ENCODE measurements around the gene MGAT5. TPM values are rescaled to one million over a fixed set of nuclear protein-coding genes. Genes with fewer than 3 reads are reported as not detected.
"Not testable (repeated sequence)": the region's sequence is repeated elsewhere in the genome, so short reads cannot be mapped to it uniquely, and the experiment has no call there.

The MGAT5 gene
- total RNA-seq, 1 donor from 2014 or later: 32.5 TPM

GRCh38 chr2:134466141-134466540 is 212.3 kb downstream of the MGAT5 start:
- no peaks in the 10 kb centered on the region for H3K36me3 ChIP-seq (ENCODE audit: control insufficient read depth, insufficient read depth, low read length)
- DNase-seq (ENCODE audit: low read depth): no peak
- no peaks in the 10 kb centered on the region for H3K27me3 ChIP-seq (ENCODE audit: control insufficient read depth, insufficient read depth, low read length)
- H3K4me3 ChIP-seq (ENCODE audit: low read depth, low read length): no peak overlapping the region
- peak; percentile 41 for TF ChIP-seq CTCF (IDR thresholded peaks at IDR 0.05; ENCODE audit: insufficient read depth, low read length, poor library complexity, severe bottlenecking)

- Histone ChIP-seq H3K4me3 (ENCODE audit: low read depth, low read length) (no peak overlapping the region), H3K27me3 (ENCODE audit: control insufficient read depth, insufficient read depth, low read length) (no peaks in the 10 kb centered on the region), H3K36me3 (ENCODE audit: control insufficient read depth, insufficient read depth, low read length) (no peaks in the 10 kb centered on the region)
- DNase-seq (ENCODE audit: low read depth): no peak
- no peak for TF ChIP-seq CTCF (IDR thresholded peaks at IDR 0.05; ENCODE audit: insufficient read depth, low read length, poor library complexity, severe bottlenecking)
Measured at GRCh38 chr2:134468164-134468563, 214.3 kb downstream of the MGAT5 start.

- no peaks in the 10 kb centered on the region for H3K27me3 ChIP-seq (ENCODE audit: control insufficient read depth, insufficient read depth, low read length)
- TF ChIP-seq CTCF (IDR thresholded peaks at IDR 0.05; ENCODE audit: insufficient read depth, low read length, poor library complexity, severe bottlenecking): no peak
- no peak overlapping the region for H3K4me3 ChIP-seq (ENCODE audit: low read depth, low read length)
- no peak for DNase-seq (ENCODE audit: low read depth)
- H3K36me3 ChIP-seq (ENCODE audit: control insufficient read depth, insufficient read depth, low read length): no peaks in the 10 kb centered on the region
Measured at GRCh38 chr2:134468776-134469175, 214.9 kb downstream of the MGAT5 start.

GRCh38 chr2:134469516-134470115 is 215.7 kb downstream of the MGAT5 start:
- no peak for DNase-seq (ENCODE audit: low read depth)
- Histone ChIP-seq H3K4me3 (ENCODE audit: low read depth, low read length) (no peak overlapping the region), H3K36me3 (ENCODE audit: control insufficient read depth, insufficient read depth, low read length) (no peaks in the 10 kb centered on the region), H3K27me3 (ENCODE audit: control insufficient read depth, insufficient read depth, low read length) (no peaks in the 10 kb centered on the region)
- no peak for TF ChIP-seq CTCF (IDR thresholded peaks at IDR 0.05; ENCODE audit: insufficient read depth, low read length, poor library complexity, severe bottlenecking)

- H3K36me3 ChIP-seq (ENCODE audit: control insufficient read depth, insufficient read depth, low read length): no peaks in the 10 kb centered on the region
- DNase-seq (ENCODE audit: low read depth): no peak
Measured at GRCh38 chr2:134470561-134471168, 216.8 kb downstream of the MGAT5 start.

GRCh38 chr2:134476982-134477381 is 223.1 kb downstream of the MGAT5 start:
- not testable (repeated sequence) for H3K4me3 ChIP-seq (ENCODE audit: low read depth, low read length); H3K36me3 ChIP-seq (ENCODE audit: control insufficient read depth, insufficient read depth, low read length); H3K27me3 ChIP-seq (ENCODE audit: control insufficient read depth, insufficient read depth, low read length); DNase-seq (ENCODE audit: low read depth)

More at GRCh38 chr2:134470561-134471168, 216.8 kb downstream of the MGAT5 start:
- Histone ChIP-seq H3K27me3 (ENCODE audit: control insufficient read depth, insufficient read depth, low read length) (no peaks in the 10 kb centered on the region), H3K4me3 (ENCODE audit: low read depth, low read length) (no peak overlapping the region)
- no peak for TF ChIP-seq CTCF (IDR thresholded peaks at IDR 0.05; ENCODE audit: insufficient read depth, low read length, poor library complexity, severe bottlenecking)

All from kidney epithelial cell (primary cell).